Stimulated activated naive CD4-positive, alpha-beta T cell treated with Interleukin-2 at 50 U/mL for 16 hours (primary cell): Measurements from ENCODE around the gene PDK2.

Experiments used
- DNase-seq: peaks from one replicate; lab custom pipeline; 2025; lab: John Stamatoyannopoulos, UW

PDK2 gene

DNA sequence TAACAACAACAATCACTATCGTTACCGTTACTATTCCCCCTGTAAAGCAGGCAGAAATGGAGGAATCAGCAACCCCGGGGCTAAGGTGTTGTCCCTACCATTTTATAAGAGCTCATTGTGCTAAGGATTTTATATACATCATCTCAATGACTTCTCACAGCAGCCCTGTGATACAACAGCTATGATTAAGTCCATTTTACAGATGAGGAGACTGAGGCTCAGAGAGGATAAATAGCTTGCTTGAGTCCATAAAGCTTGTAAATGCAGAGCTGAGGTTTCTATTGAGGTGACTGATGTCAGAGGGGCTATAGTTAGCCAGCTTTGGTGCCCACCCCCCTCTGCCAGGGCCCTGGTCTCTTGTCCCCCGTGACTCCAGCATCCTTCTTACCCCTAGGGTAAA, 16.7 kb upstream of the PDK2 start:
- no peak for DNase-seq

DNA sequence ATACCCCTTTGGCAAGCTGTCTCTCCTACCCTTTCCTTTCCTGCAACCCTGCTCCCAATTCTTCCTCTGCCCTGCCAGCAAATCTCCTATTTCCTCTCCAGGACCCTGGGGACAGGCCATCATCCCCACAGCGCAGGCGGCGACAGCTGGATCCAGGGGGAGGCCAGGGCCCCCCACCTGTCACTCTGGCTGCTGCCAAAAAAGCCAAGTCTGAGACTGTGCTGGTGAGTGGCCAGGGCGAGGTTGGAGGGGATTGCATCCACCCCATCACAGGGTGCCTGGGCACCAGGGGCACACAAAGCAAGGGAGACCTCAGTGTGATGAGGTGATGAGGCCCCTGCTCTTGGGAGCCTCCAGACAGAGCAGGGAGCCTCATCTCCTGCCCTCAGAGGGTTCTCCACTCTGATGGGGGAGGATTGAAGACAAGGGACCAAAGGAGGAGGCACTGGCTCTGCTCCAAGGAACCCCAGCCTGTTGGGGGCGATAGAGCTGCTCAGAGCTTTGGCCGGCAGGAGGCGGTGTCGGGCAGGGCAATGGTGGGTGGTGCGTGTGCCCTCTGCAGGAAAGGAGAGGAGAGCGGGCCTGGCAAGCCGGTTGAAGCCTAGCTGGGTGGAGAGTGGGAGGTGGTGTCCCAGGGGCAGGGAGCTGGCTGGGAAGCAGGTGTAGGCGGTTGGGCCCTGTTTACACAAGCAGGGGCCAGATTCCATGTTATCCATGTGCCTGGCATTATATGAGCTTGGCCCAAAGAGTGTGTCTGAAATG, 15.6 kb upstream of the PDK2 start:
- no peak for DNase-seq

DNA sequence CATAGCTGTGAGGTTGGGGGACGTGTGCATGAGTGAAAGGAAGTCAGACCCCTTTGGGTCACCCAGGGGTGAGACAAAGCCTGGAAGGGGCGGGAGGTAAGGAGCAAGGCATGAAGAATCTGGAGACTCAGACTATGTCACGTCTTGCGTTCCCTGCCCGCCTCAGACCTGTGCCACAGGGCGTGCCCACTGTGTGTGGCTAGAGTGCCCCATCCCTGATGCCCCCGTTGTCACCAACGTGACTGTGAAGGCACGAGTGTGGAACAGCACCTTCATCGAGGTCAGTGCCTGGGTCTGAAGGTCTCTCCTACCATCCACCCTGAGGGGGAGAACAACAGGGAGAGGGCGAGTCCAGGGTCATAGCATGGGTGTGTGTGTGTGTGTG, 15.1 kb upstream of the PDK2 start:
- no peak for DNase-seq

GRCh38 chr17:50080827-50081226, 14.3 kb upstream of the PDK2 start:
- no peak for DNase-seq

- DNase-seq: no peak
These were observed 13.4 kb upstream of the PDK2 start for GRCh38 chr17:50081757-50082156.

DNA sequence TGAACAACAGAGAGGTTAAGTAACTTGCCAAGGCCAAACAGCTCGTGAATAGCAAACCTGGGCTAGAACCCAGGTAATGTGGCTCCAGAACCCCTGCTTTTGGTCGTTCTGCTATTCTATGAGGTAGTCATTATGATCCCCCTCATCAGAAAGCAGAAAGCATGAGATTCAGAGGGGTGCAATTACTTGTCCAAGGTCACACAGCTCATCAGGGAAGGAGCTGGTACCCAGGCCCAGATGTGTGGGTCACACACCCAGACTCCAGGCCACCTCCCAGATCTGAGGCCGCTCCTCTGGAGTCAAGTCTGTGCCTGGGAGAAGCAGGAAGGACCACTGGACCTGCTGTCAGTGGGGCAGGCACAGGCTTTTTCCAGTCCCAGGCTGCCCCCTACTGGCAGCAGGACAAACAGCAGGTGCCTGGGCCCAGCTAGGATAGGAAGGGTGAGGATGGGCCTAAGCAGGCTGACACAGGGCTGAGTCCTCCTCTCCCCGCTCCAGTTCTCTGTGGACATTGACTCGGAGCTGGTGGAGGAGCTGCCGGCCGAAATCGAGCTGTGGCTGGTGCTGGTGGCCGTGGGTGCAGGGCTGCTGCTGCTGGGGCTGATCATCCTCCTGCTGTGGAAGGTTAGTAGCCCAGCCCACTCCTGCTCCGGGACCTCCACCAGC, 7.8 kb upstream of the PDK2 start:
- DNase-seq: peak; percentile 65

DNA sequence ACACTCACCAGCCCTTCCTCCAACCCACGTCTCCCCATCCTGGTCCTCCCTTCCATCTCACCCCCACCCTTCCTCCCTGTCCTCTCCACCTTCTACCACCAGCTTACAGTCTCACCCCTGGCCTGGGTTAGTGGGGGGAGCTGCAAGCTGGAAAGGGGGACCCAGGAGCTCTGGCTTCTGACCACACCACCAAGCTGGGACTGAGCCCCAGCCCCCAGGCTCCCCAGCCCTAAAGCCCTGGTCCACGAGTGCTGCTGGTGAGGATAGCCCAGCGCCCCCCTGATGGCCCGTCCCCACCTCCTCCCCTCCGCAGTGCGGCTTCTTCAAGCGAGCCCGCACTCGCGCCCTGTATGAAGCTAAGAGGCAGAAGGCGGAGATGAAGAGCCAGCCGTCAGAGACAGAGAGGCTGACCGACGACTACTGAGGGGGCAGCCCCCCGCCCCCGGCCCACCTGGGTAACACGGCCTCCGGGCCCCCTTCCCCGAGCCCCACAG, 7.2 kb upstream of the PDK2 start:
- no peak for DNase-seq

GRCh38 chr17:50088952-50089825, 6.0 kb upstream of the PDK2 start:
- DNase-seq: no peak

GRCh38 chr17:50090071-50090470, 5.1 kb upstream of the PDK2 start:
- no peak for DNase-seq

GRCh38 chr17:50090971-50091917, 3.9 kb upstream of the PDK2 start:
- no peak for DNase-seq

DNA sequence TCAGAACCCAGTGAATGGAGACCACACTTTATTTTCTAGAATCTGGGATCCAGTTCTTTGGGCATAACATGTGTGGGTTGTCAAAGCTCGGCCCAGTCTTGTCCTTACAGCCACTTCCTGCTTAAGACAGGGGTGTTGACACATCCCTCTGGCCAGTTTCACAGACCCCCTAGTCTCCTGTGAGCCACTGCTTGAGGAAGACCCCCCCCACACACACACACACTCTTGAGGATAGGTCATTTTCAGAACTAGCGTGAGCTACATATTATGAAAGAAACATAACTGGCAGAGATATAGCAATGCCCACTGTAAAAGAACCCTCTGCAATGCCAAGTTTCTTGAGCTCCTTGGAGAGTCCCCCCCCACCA, 3.2 kb upstream of the PDK2 start:
- DNase-seq: no peak

DNA sequence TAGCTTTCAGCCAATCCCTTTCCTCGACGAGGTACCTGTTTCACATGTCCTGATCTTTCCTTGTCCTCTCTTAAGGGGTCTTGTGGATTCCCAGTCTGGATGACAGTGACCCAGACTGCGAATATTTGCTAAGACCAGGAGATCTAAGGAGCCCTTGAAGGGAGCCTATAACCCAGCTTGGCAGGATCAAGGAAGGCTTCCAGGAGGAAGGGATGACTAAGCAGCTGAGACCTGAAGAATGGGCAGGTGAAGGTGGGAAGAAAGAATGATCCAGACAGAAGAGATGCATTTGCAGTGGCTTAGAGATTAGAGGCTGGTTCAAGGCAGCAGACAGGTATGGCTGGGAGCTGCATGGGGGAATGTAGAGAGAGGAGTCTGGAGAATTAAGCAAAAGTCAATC, 1.9 kb upstream of the PDK2 start:
- no peak for DNase-seq

- no peak for DNase-seq
These were observed 1.3 kb upstream of the PDK2 start for GRCh38 chr17:50093807-50094206.

DNA sequence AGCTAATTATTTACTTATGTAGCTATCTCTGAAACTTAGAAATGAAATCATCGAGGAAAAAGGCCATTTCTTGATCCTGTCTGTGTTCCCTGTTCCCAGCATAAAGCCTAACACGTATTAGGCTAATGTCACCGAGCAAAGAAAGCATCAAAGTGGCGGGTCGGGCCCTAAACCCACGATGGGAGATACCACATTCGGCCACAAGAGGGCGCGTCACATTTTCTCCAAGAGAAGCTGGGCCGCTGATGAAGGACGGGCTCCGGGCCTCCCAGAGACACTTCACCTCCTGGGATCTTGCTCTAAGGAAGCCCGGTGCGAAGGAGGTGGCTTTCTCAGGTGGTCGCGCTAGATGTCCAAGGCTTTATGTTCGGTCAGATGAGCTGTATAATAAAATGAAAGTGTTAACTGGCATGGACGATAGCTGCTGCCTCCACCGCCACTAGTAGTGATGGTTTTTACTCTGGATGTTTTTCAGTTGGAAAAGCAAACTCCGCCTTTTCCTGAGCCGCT, 853 bp upstream of the PDK2 start:
- DNase-seq: peak; percentile 89

DNA sequence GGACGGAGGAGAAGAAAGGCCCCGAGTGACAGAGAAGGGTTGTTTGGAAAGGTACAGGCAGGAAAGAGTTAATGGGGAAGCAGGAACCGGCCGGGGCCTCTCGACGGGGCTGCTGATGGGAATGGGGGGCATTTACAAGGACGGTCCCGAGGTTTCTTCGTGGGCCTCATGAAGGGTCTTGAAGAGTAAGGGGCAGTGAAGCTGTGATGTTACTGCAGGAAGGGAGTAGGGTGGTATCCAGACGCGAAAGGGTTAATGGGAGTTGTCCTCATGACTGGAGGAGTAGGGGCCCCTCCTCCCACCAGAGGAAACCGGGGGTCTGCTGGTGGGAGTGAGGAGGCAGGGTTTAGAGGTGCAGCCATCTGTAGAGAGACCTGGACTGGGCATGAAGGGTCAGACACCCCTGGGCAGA, 481 bp downstream of the PDK2 start:
- DNase-seq: no peak

DNA sequence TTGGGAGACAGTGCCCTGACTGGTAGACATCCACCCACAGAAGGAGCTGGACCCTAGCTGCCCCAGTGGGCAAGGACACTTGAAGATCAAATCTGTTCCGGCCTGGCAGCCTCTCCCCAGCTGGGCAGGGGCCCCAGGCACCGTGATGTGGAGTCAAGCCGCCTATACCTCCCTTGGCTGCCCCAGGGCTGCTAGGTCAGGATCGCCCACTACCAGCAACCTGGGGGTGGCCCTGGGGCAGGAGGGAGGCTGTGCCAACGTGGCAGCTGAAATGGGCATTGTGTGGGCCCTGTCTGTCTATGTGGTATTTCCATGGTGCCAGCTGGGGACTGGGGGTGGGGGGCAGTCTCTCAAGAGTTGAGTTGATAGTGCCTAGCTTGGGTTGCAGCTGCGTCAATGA, 941 bp downstream of the PDK2 start:
- DNase-seq: no peak

DNA sequence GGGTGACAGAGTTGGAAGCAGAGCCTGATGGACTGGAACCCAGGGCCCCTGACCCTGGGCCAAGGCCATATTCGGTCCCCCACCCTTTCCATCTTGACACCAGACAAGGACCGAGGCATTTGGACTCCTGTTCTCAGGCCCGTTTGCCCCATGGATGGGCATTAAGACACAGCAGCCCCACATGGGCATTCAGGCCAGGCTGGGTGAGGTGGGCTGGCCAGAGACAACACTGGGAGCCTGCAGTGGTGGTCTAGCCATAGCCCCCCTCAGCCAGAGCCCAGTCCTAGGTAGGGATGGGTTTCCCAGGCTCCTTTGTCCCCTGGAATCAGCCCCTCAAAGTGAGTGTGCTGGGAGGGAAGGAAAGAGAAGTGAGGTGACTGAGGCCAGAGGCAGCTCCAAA, 1.6 kb downstream of the PDK2 start:
- no peak for DNase-seq

DNA sequence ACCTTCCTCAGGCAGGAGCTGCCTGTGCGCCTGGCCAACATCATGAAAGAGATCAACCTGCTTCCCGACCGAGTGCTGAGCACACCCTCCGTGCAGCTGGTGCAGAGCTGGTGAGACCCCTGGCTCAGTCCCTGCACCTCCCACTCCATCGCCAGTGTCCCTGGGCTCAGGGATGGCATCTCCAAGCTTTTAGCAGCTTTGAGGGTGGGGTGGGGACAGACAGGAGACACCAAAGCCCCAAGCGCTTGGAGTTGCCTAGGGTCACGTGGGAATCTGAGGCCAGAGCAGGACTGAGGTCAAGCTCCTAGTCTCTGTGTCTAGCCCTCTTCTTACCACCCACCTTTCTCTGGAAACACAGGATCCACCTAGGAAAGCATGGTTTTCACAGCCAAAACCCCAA, 2.3 kb downstream of the PDK2 start:
- no peak for DNase-seq

- DNase-seq: no peak
These were observed 2.8 kb downstream of the PDK2 start for GRCh38 chr17:50097926-50098325.

DNA sequence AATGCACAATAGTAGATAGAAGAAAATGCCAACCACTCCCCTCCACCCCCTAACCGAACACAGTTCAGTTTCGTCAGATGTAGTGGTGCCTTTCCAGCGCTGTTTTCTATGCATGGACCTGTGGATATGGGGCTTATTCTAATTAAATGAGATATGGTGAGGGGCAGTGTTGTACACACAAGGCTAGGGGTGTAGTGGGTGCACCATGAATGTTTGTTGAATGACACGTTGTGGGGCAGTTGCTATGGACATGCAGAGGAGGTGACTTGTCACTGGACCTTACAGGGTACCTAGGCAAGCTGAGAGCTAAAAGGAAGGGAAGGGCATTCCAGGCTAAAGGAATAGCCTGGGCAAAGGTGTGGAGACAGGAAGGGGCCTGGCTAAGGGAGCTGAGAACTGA, 3.4 kb downstream of the PDK2 start:
- DNase-seq: no peak

DNA sequence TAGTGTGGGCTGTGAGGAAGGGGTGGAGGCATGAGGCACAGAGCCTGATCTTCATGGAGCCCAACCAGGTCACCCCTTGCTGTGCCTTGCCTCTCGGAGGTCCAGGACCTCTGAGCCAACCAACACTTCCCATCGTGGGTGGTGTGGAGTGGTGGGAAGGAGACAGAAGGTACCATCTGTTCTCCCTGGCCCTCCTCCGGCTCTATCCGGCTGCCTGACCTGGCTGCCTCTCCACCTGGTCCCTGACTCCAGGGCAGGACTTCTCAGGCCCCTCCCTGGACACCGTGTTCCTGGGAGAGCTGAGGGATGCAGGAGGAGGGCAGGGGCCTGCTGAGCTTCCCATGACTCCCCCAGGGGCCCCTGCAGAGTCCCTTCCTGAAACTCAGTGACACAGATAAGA, 3.9 kb downstream of the PDK2 start:
- DNase-seq: no peak
